GM10847 (cell line): ENCODE results near the gene ATP5F1A.

Experiments
- POLR2A ChIP-seq: IDR thresholded peaks from 2 replicates; pipeline ENCODE4 v1.6.1; 2011; ENCODE audit not compliant: insufficient read length; ENCODE audit errors: extremely low read depth

Gene ATP5F1A

GRCh38 chr18:46060359-46060841, 37.7 kb downstream of the ATP5F1A start:
- no peak for TF ChIP-seq POLR2A

GRCh38 chr18:46055838-46056230, 42.3 kb downstream of the ATP5F1A start:
- TF ChIP-seq POLR2A = no peak

- no peak for TF ChIP-seq POLR2A
Measured at GRCh38 chr18:46054956-46055837, 42.9 kb downstream of the ATP5F1A start.

- TF ChIP-seq POLR2A = no peak
Measured at GRCh38 chr18:46053368-46054095, 44.6 kb downstream of the ATP5F1A start.

GRCh38 chr18:46051731-46052461, 46.2 kb downstream of the ATP5F1A start:
- TF ChIP-seq POLR2A = no peak

- TF ChIP-seq POLR2A = no peak
Measured at GRCh38 chr18:46050268-46050667, 47.8 kb downstream of the ATP5F1A start.

GRCh38 chr18:46048641-46049040, 49.5 kb downstream of the ATP5F1A start:
- TF ChIP-seq POLR2A = no peak

GRCh38 chr18:46046688-46047087, 51.4 kb downstream of the ATP5F1A start:
- no peak for TF ChIP-seq POLR2A

- no peak for TF ChIP-seq POLR2A
Measured at GRCh38 chr18:46046126-46046525, 52.0 kb downstream of the ATP5F1A start.

- TF ChIP-seq POLR2A = no peak
Measured at GRCh38 chr18:46042571-46043123, 55.4 kb downstream of the ATP5F1A start.

- no peak for TF ChIP-seq POLR2A
Measured at GRCh38 chr18:46040747-46041104, 57.4 kb downstream of the ATP5F1A start.

GRCh38 chr18:46040033-46040746, 57.9 kb downstream of the ATP5F1A start:
- no peak for TF ChIP-seq POLR2A

- no peak for TF ChIP-seq POLR2A
Measured at GRCh38 chr18:46037512-46038305, 60.4 kb downstream of the ATP5F1A start.
